ENCODE data around the gene SYTL2. TPM values are rescaled to one million over a fixed set of nuclear protein-coding genes. Genes with fewer than 3 reads are reported as not detected.

Gene SYTL2
- total RNA-seq, 1 experiment from 2014 or later: 5.2 TPM

DNA sequence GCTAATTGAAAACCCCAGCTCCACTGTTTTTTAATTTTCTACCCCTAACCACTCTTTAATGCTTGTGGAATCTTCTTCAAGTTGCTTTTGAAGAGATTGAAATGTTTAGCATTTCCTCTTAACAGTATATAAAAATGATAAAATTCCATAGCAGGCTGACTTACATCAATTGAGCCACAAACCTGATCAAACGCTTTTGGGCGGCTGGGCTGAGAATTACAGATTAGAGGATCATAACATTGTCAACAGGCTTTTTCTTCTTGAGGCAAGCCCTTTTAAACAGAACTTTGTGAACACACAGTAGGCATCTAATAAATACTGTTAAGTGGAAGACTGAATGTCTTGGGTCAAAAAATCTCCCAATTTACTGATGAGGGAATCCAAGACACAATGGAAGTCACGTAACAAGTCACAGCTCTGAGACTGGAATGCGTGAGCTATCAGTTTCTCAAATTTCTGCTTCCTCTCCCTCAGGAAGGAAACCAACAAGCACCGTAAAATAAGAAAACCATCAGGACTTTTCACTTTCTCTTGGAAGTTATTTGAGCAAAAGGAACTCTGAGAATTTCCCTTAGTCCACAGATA lies 75.0 kb downstream of the SYTL2 start:
- Histone ChIP-seq H2BK5ac (ENCODE audit: insufficient read length, low read length) (no peak overlapping the region), H2BK120ac (ENCODE audit: low read depth, low read length, poor library complexity, severe bottlenecking) (no peak overlapping the region), H2BK20ac (ENCODE audit: low read depth, low read length, poor library complexity, severe bottlenecking) (no peak overlapping the region), H3K23ac (ENCODE audit: insufficient read length, low read depth, low read length) (no peak overlapping the region), H3K79me1 (ENCODE audit: insufficient read depth, low read depth, low read length, poor library complexity, severe bottlenecking) (no peaks in the 10 kb centered on the region), H2AFZ (ENCODE audit: low read length) (no peak overlapping the region), H2BK15ac (ENCODE audit: low read depth, low read length) (no peak overlapping the region), H3K79me2 (ENCODE audit: insufficient read depth, low read length) (no peaks in the 10 kb centered on the region), H4K91ac (ENCODE audit: insufficient read length, low read depth, low read length) (no peak overlapping the region), H3K27ac (ENCODE audit: insufficient read length, low read depth, low read length) (no peak overlapping the region), H3K23me2 (ENCODE audit: insufficient read length, low read depth, low read length, poor library complexity, severe bottlenecking) (no peaks in the 10 kb centered on the region), H3T11ph (ENCODE audit: low read length) (no peak overlapping the region), H4K8ac (replicated peaks; ENCODE audit: insufficient read length, low read depth, low read length) (no peak overlapping the region), H3K9me3 (ENCODE audit: control insufficient read depth, low read depth, low read length) (no peaks in the 10 kb centered on the region), H3K56ac (ENCODE audit: insufficient read length, low read depth, low read length) (no peak overlapping the region), H3K18ac (ENCODE audit: insufficient read length, low read depth, low read length) (no peak overlapping the region), H3K4me2 (ENCODE audit: insufficient read depth, insufficient read length, low read length) (no peak overlapping the region), H3K27me3 (ENCODE audit: insufficient read depth, low read length) (no peaks in the 10 kb centered on the region), H3K4ac (ENCODE audit: low read depth, low read length) (no peak overlapping the region), H2AK5ac (ENCODE audit: insufficient read length, low read length) (no peak overlapping the region), H4K5ac (ENCODE audit: insufficient read length, low read depth, low read length) (no peak overlapping the region), H3K4me1 (ENCODE audit: insufficient read depth, low read length) (no peaks in the 10 kb centered on the region), H2BK12ac (ENCODE audit: insufficient read length, low read depth, low read length) (no peak overlapping the region), H3K9ac (ENCODE audit: extremely low read depth, insufficient read length, low read length) (no peak overlapping the region), H3K14ac (ENCODE audit: insufficient read depth, low read length) (no peak overlapping the region), H4K20me1 (ENCODE audit: control insufficient read depth, insufficient read depth, insufficient read length) (no peaks in the 10 kb centered on the region)
- no peaks in the 10 kb centered on the region; the same call in none of the 2 replicates for H3K27me3 Mint-ChIP-seq (ENCODE audit: low read depth)
- no peaks in the 10 kb centered on the region for H3K36me3 Mint-ChIP-seq (ENCODE audit: insufficient read depth in 1 of 3, low read depth in 3 of 3)
- no CpG with 5 or more reads among the region's 5 CpGs for WGBS (ENCODE audit: extremely low coverage, insufficient read length, low lambda C conversion rate)
- TF ChIP-seq CTCF (conservative IDR thresholded peaks at IDR 0.05): no peak
- DNase-seq: no peak
- no peak overlapping the region for H3K27ac Mint-ChIP-seq
- no peak overlapping the region for H3K4me3 Mint-ChIP-seq
- peaks cover under 1 to 9% of the 10 kb centered on the region in 2 experiments; a peak in 3 of 4 replicates for H3K4me1 Mint-ChIP-seq
- H3K9me3 Mint-ChIP-seq: no peaks in the 10 kb centered on the region
